ENCODE data around the gene AK4. TPM values are rescaled to one million over a fixed set of nuclear protein-coding genes. Genes with fewer than 3 reads are reported as not detected.

Gene AK4
- total and polyA plus RNA-seq, 2 of the 4 experiments (the other 2 are of a cell fraction), result 12.4 to 30.3 TPM

- H3K14ac ChIP-seq (replicated peaks; ENCODE audit: low read depth, low read length), result no peak overlapping the region
- no peak for DNase-seq
- no CpG with 5 or more reads among the region's 4 CpGs for WGBS, 2 experiments (ENCODE audit: extremely low coverage in 2 of 2, insufficient read length in 1 of 2)
- intact Hi-C loops (cut with micrococcal nuclease) (no loop called here), in situ Hi-C loops (cut with MboI; ENCODE audit: low sequenced_read_pairs) (no loop called here), dilution Hi-C loops (cut with HindIII; ENCODE audit: low sequenced_read_pairs, unreplicated experiment) (no loop called here)
- no peak overlapping the region for H2BK15ac ChIP-seq (ENCODE audit: low read depth, low read length)
- H3K4me1 ChIP-seq (ENCODE audit: control insufficient read depth, insufficient read depth, low read length), result no peaks in the 10 kb centered on the region
- H3K4ac ChIP-seq (ENCODE audit: low read depth, low read length), result no peak overlapping the region
- no peaks in the 10 kb centered on the region for H3K79me1 ChIP-seq (ENCODE audit: low read depth in 1 of 2, low read length in 2 of 2)
- H2BK20ac ChIP-seq (ENCODE audit: low read depth, low read length), result no peak overlapping the region
- H2AFZ ChIP-seq (replicated peaks; ENCODE audit: low read length, poor library complexity), result no peak overlapping the region
- H3K36me3 ChIP-seq (ENCODE audit: control insufficient read depth, insufficient read depth, low read length), result peaks cover 2% of the 10 kb centered on the region; the same call in 1 of the 2 replicates
- ChIA-PET POLR2A (ENCODE audit: unreplicated experiment) (no interaction called here), CTCF (no interaction called here)
- BruUV-seq (replicated peaks), result no TSS peak
- no peak overlapping the region for H4K91ac ChIP-seq (ENCODE audit: insufficient read depth, low read depth, low read length)
- H3K27me3 ChIP-seq (ENCODE audit: control insufficient read depth, insufficient read depth, low read length), result no peaks in the 10 kb centered on the region
- H3K9ac ChIP-seq (ENCODE audit: low read depth, low read length), result no peak overlapping the region
- H3K4me2 ChIP-seq (ENCODE audit: low read depth, low read length), result no peak overlapping the region
- no peaks in the 10 kb centered on the region for H3K9me1 ChIP-seq (ENCODE audit: insufficient read depth, low read length)
- no peak overlapping the region for H4K8ac ChIP-seq (ENCODE audit: low read depth in 2 of 2, low read length in 2 of 2)
- TF ChIP-seq, protein P1, sequence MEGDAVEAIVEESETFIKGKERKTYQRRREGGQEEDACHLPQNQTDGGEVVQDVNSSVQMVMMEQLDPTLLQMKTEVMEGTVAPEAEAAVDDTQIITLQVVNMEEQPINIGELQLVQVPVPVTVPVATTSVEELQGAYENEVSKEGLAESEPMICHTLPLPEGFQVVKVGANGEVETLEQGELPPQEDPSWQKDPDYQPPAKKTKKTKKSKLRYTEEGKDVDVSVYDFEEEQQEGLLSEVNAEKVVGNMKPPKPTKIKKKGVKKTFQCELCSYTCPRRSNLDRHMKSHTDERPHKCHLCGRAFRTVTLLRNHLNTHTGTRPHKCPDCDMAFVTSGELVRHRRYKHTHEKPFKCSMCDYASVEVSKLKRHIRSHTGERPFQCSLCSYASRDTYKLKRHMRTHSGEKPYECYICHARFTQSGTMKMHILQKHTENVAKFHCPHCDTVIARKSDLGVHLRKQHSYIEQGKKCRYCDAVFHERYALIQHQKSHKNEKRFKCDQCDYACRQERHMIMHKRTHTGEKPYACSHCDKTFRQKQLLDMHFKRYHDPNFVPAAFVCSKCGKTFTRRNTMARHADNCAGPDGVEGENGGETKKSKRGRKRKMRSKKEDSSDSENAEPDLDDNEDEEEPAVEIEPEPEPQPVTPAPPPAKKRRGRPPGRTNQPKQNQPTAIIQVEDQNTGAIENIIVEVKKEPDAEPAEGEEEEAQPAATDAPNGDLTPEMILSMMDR (conservative IDR thresholded peaks at IDR 0.05; ENCODE audit: low read depth, low read length), result no peak
- no peak for TF ChIP-seq RAD21 (IDR thresholded peaks at IDR 0.05; ENCODE audit: low read length)
- no peak for TF ChIP-seq USF2 (IDR thresholded peaks at IDR 0.05; ENCODE audit: low read depth, low read length)
- no peak for TF ChIP-seq CHD1 (IDR thresholded peaks at IDR 0.05; ENCODE audit: low read depth, low read length)
- TF ChIP-seq POLR2A (IDR thresholded peaks at IDR 0.05; ENCODE audit: low read depth, low read length), result no peak
- TF ChIP-seq, protein P2, sequence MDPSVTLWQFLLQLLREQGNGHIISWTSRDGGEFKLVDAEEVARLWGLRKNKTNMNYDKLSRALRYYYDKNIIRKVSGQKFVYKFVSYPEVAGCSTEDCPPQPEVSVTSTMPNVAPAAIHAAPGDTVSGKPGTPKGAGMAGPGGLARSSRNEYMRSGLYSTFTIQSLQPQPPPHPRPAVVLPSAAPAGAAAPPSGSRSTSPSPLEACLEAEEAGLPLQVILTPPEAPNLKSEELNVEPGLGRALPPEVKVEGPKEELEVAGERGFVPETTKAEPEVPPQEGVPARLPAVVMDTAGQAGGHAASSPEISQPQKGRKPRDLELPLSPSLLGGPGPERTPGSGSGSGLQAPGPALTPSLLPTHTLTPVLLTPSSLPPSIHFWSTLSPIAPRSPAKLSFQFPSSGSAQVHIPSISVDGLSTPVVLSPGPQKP (IDR thresholded peaks at IDR 0.05; ENCODE audit: borderline replicate concordance, low read depth, low read length), result no peak
- TF ChIP-seq CEBPB (IDR thresholded peaks at IDR 0.05; ENCODE audit: low read depth, low read length), result no peak
- TF ChIP-seq SMC3 (IDR thresholded peaks at IDR 0.05; ENCODE audit: low read depth, low read length), result no peak
- no peak for TF ChIP-seq BHLHE40 (IDR thresholded peaks at IDR 0.05; ENCODE audit: low read depth, low read length)
- no peak overlapping the region for H2AK5ac ChIP-seq (ENCODE audit: low read depth, low read length)
- H3K27ac ChIP-seq (ENCODE audit: insufficient read depth, low read length), result no peak overlapping the region
- no peak overlapping the region for H2AK9ac ChIP-seq (replicated peaks; ENCODE audit: low read depth, low read length, poor library complexity)
- peaks cover 2% of the 10 kb centered on the region; the same call in 1 of the 2 replicates for H3K9me3 ChIP-seq (ENCODE audit: control insufficient read depth, insufficient read depth, low read length)
- H4K5ac ChIP-seq (ENCODE audit: low read depth, low read length), result no peak overlapping the region
- no peaks in the 10 kb centered on the region for H4K20me1 ChIP-seq (ENCODE audit: insufficient read depth, low read length)
- no peak overlapping the region for H2BK120ac ChIP-seq (ENCODE audit: low read depth, low read length)
- no peak overlapping the region for H3K4me3 ChIP-seq (ENCODE audit: insufficient read depth, low read depth, low read length)
- no peak overlapping the region for H2BK5ac ChIP-seq (ENCODE audit: low read depth, low read length, poor library complexity, severe bottlenecking)
- no peak overlapping the region for H3K18ac ChIP-seq (ENCODE audit: low read depth, low read length)
- H3K23ac ChIP-seq (ENCODE audit: low read depth, low read length), result no peak overlapping the region
- H3K56ac ChIP-seq (ENCODE audit: extremely low read depth, insufficient read depth, low read length), result no peak overlapping the region
- no peak; the same call in 1 of the 2 replicates for ATAC-seq (ENCODE audit: low read depth)
Observed at GRCh38 chr1:65232461-65232990, 84.5 kb downstream of the AK4 start.

All from IMR-90 (cell line).